ENCODE results near the gene CCSER1.

CCSER1 gene

DNA sequence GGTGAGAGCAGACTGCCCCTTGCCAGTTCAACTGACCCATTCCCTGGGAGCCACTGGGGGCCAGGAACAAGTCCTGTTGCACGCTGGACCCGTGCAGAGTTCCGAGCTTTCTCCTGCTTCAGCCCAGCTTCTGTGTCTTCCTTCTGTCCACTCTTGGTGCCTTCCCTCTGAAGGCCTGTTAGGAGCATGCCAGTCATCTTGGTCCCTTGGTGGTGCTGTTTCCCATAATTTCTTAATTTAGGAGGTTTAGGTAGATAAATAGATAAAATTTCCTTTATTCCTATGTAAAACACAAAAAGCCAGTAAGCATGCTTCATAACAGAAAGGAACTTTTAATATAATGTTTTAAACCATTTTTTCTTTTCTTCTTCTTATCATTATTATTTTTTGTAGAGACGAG, 672.7 kb downstream of the CCSER1 start:
- TF ChIP-seq CTCF (IDR thresholded peaks at IDR 0.05; ENCODE audit: control extremely low read depth, extremely low read depth, low read depth, missing control alignments): no peak
- CTCF ChIA-PET: no interaction called here
- POLR2A ChIA-PET: no interaction called here
- DNase-seq (ENCODE audit: extremely low spot score): no peak

DNA sequence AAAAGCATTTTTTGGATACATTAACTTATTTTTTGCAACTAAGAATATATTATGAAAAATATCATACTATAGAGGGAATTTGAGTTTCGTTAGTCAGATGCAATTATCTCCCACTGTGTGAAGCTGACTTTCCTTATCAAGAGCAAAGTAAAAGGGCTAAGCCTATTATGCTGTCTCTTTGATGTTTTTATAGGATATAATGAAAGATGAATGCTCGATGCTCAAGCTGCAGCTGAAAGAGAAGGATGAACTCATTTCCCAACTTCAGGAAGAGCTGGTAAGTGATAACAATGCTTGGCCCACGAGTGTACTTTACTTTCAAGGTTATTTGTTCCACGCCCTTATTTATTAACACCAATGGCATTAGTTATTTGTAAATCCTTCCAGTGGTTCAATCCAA, 688.4 kb downstream of the CCSER1 start:
- no peak for DNase-seq (ENCODE audit: extremely low spot score)
- TF ChIP-seq CTCF (IDR thresholded peaks at IDR 0.05; ENCODE audit: control extremely low read depth, extremely low read depth, low read depth, missing control alignments): no peak
- POLR2A ChIA-PET: no interaction called here
- CTCF ChIA-PET: interaction anchor here (0.7 to 1.1 kb wide), 2 partner anchors 11 to 18 kb away, joined by 3 to 4 read pairs; no protein-coding TSS in a partner anchor

- no peak for DNase-seq (ENCODE audit: extremely low spot score)
- POLR2A ChIA-PET: no interaction called here
- no peak for TF ChIP-seq CTCF (IDR thresholded peaks at IDR 0.05; ENCODE audit: control extremely low read depth, extremely low read depth, low read depth, missing control alignments)
- CTCF ChIA-PET: no interaction called here
Measured at GRCh38 chr4:90816754-90817153, 689.6 kb downstream of the CCSER1 start.

GRCh38 chr4:90824266-90825150, 697.3 kb downstream of the CCSER1 start:
- CTCF ChIA-PET: interaction anchor here (1.6 to 1.7 kb wide), 2 partner anchors 16 to 18 kb away, joined by 4 to 5 read pairs; no protein-coding TSS in a partner anchor
- no peak for TF ChIP-seq CTCF (IDR thresholded peaks at IDR 0.05; ENCODE audit: control extremely low read depth, extremely low read depth, low read depth, missing control alignments)
- POLR2A ChIA-PET: no interaction called here
- no peak for DNase-seq (ENCODE audit: extremely low spot score)

GRCh38 chr4:90825849-90826248, 698.7 kb downstream of the CCSER1 start:
- POLR2A ChIA-PET: no interaction called here

DNA sequence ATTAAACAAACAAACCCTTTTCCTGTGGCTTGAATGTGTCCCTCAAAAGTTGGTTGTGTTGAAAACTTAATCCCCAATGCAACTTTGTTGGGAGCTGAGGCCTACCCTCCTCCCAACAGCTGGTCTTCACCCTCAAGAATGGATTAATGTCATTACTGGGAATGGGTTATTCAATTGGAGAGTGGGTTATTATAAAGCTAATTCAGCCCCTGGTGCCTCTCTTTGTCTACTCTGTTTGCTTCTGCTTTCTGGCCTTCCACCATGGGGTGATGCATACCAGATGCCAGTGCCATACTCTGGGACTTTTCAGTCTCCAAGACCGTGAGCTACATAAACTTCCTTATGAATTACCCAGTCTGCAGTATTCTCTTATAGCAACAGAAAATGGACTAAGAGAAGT, 706.5 kb downstream of the CCSER1 start:
- no peak for DNase-seq (ENCODE audit: extremely low spot score)
- CTCF ChIA-PET: interaction anchor here (1.2 to 2.1 kb wide), 3 partner anchors 11 to 40 kb away, joined by 3 to 4 read pairs (median 4); no protein-coding TSS in a partner anchor
- TF ChIP-seq CTCF (IDR thresholded peaks at IDR 0.05; ENCODE audit: control extremely low read depth, extremely low read depth, low read depth, missing control alignments): no peak
- POLR2A ChIA-PET: no interaction called here

More at GRCh38 chr4:90825849-90826248, 698.7 kb downstream of the CCSER1 start:
- CTCF ChIA-PET: interaction anchor here (1.1 to 1.7 kb wide), 2 partner anchors 11 to 19 kb away, joined by 4 read pairs; no protein-coding TSS in a partner anchor
- no peak for TF ChIP-seq CTCF (IDR thresholded peaks at IDR 0.05; ENCODE audit: control extremely low read depth, extremely low read depth, low read depth, missing control alignments)
- DNase-seq (ENCODE audit: extremely low spot score): no peak
